Parathyroid adenoma (tissue), 2 donors: Measurements from ENCODE around the gene SLC6A9.

Experiments used
- H2AFZ ChIP-seq: fragments of 300-600 bp; sonication (generic); one replicate; pipeline ENCODE4 v1.7.0; 2017; ENCODE audit warnings: antibody characterized with exemption, mild to moderate bottlenecking
- H3K27ac ChIP-seq: fragments of 300-600 bp; sonication (generic); one replicate; pipeline ENCODE4 v1.7.0; 2017
- H3K27me3 ChIP-seq: fragments of 300-600 bp; sonication (generic); one replicate; pipeline ENCODE4 v1.7.0; 2017; ENCODE audit warnings: low read length; ENCODE audit not compliant: control insufficient read depth, insufficient read depth
- H3K36me3 ChIP-seq: fragments of 300-600 bp; sonication (generic); one replicate; pipeline ENCODE4 v1.7.0; 2017; ENCODE audit warnings: low read length; ENCODE audit not compliant: control insufficient read depth, insufficient read depth
- H3K4me1 ChIP-seq: fragments of 300-600 bp; sonication (generic); one replicate; pipeline ENCODE4 v1.7.0; 2017; ENCODE audit warnings: control low read depth
- H3K4me2 ChIP-seq: fragments of 300-600 bp; sonication (generic); one replicate; pipeline ENCODE4 v1.7.0; 2017; ENCODE audit warnings: low read length
- H3K4me3 ChIP-seq: fragments of 300-600 bp; sonication (generic); one replicate; pipeline ENCODE4 v1.7.0; 2017; ENCODE audit warnings: low read depth, low read length
- H3K79me2 ChIP-seq: fragments of 300-600 bp; sonication (generic); one replicate; pipeline ENCODE4 v1.7.0; 2017; ENCODE audit warnings: control low read depth
- H3K9ac ChIP-seq: fragments of 300-600 bp; sonication (generic); one replicate; pipeline ENCODE4 v1.7.0; 2017; ENCODE audit warnings: mild to moderate bottlenecking
- H3K9me3 ChIP-seq: fragments of 300-600 bp; sonication (generic); one replicate; pipeline ENCODE4 v1.7.0; 2017; ENCODE audit warnings: low read length; ENCODE audit not compliant: control insufficient read depth
- CTCF ChIP-seq: fragments of 300-600 bp; sonication (generic); IDR thresholded peaks from one replicate; pipeline ENCODE4 v1.7.0; 2017; ENCODE audit warnings: antibody characterized with exemption, mild to moderate bottlenecking
- donor health status: primary hyperparathyroidism.

The SLC6A9 gene

DNA sequence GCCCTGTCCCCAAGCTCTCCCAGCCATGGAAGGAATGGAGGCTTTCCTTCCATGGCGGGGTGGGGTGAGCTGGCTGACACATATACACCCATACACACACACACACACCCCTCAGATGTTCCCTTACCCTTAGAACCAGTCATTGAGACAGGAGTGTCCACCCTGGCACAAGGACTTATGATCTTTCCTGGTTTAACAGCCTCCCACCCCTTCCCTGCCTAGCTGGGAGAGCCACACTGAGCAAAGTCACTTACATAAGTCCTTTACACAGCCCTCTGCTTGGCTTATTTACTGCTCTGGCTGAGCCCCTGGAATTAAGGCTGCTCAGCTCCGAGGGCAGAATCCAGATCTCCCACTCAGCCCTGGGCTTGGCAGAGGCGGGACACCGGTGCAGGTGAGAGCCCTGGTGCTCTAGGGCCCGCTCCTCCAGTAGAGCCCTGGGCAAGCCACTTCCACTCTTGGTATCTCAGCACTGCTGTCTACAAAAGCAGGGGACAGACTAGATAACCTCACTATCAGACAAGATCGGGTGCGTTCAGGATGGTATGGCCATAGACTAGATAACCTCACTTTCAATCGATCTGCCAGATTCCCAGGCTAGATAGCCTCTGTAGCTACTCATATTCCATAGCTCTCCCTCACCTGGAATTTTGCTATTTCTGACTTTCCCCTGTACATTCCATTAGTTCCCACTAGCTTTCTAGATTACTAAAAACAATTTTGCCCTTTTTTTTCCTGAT, 16.7 kb downstream of the SLC6A9 start:
- H3K27me3 ChIP-seq: no peaks in the 10 kb centered on the region
- no peak overlapping the region for H3K9ac ChIP-seq
- H3K9me3 ChIP-seq: no peaks in the 10 kb centered on the region
- no peaks in the 10 kb centered on the region for H3K36me3 ChIP-seq
- H3K4me3 ChIP-seq: no peak overlapping the region
- no peaks in the 10 kb centered on the region for H3K4me1 ChIP-seq
- TF ChIP-seq CTCF: no peak
- H3K27ac ChIP-seq: no peak overlapping the region
- no peak overlapping the region for H2AFZ ChIP-seq
- no peak overlapping the region for H3K4me2 ChIP-seq
- H3K79me2 ChIP-seq: no peaks in the 10 kb centered on the region

- Histone ChIP-seq H3K9ac (no peak overlapping the region), H3K27me3 (no peaks in the 10 kb centered on the region), H3K79me2 (no peaks in the 10 kb centered on the region), H3K4me3 (no peak overlapping the region), H3K27ac (no peak overlapping the region), H3K36me3 (no peaks in the 10 kb centered on the region), H3K4me1 (no peaks in the 10 kb centered on the region), H2AFZ (no peak overlapping the region), H3K4me2 (no peak overlapping the region), H3K9me3 (no peaks in the 10 kb centered on the region)
- TF ChIP-seq CTCF: no peak
Measured at GRCh38 chr1:44013949-44014348, 17.3 kb downstream of the SLC6A9 start.

GRCh38 chr1:44012941-44013609, 18.2 kb downstream of the SLC6A9 start:
- Histone ChIP-seq H3K79me2 (no peaks in the 10 kb centered on the region), H3K4me2 (no peak overlapping the region), H3K9me3 (no peaks in the 10 kb centered on the region), H2AFZ (no peak overlapping the region), H3K4me1 (no peaks in the 10 kb centered on the region), H3K9ac (no peak overlapping the region), H3K27me3 (no peaks in the 10 kb centered on the region), H3K27ac (no peak overlapping the region), H3K4me3 (no peak overlapping the region), H3K36me3 (no peaks in the 10 kb centered on the region)
- no peak for TF ChIP-seq CTCF

DNA sequence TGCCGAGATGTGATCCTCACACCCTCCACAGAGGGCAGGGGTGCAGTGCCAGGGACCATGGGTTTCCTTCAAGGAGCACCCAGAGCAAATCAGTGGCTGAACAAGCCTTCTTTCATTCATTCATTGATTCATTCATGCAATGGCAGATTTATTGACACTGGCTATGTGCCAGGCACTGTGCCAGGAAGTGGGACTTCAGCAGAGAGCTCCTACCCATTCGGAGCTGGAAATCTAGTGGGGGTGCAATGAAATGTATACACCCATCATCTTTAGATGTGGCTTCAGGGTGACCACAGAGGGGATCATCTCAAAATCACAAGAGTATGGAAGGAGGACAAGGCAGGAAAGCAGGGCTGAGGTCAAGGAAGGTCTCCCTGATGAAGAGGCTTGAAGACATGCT, 18.9 kb downstream of the SLC6A9 start:
- H3K9me3 ChIP-seq: no peaks in the 10 kb centered on the region
- H3K27ac ChIP-seq: no peak overlapping the region
- no peak overlapping the region for H3K4me2 ChIP-seq
- H3K36me3 ChIP-seq: no peaks in the 10 kb centered on the region
- H3K4me1 ChIP-seq: no peaks in the 10 kb centered on the region
- no peak overlapping the region for H3K4me3 ChIP-seq
- H3K9ac ChIP-seq: no peak overlapping the region
- TF ChIP-seq CTCF: no peak
- no peak overlapping the region for H2AFZ ChIP-seq
- no peaks in the 10 kb centered on the region for H3K79me2 ChIP-seq
- H3K27me3 ChIP-seq: no peaks in the 10 kb centered on the region
